GM06990 (cell line): ENCODE results near the gene PLXNA1.

Experiments
- DNase-seq: peaks from one replicate; pipeline ENCODE4 v3.0.0-alpha.2; 2011; ENCODE audit not compliant: insufficient read length; ENCODE audit errors: extremely low read depth
- H3K27me3 ChIP-seq: replicated peaks from 2 replicates; pipeline ENCODE4 v1.6.0; 2011; ENCODE audit warnings: low read length; ENCODE audit not compliant: control insufficient read depth, insufficient read depth
- H3K36me3 ChIP-seq: 2 replicates; pipeline ENCODE4 v1.5.1; 2011; ENCODE audit warnings: low read length; ENCODE audit not compliant: control insufficient read depth, insufficient read depth
- H3K4me3 ChIP-seq: replicated peaks from 2 replicates; pipeline ENCODE4 v1.5.1; 2011; ENCODE audit warnings: low read depth, mild to moderate bottlenecking, control low read depth, low read length
- TF ChIP-seq, protein P1 (sequence below): IDR thresholded peaks from 2 replicates; pipeline ENCODE4 v1.5.1; 2011; ENCODE audit warnings: low read length, control low read depth, mild to moderate bottlenecking, inconsistent platforms; ENCODE audit not compliant: insufficient read depth, poor library complexity, severe bottlenecking

Gene PLXNA1

GRCh38 chr3:126947429-126947828 is 35.5 kb upstream of the PLXNA1 start:
- H3K36me3 ChIP-seq = no peaks in the 10 kb centered on the region
- H3K4me3 ChIP-seq = no peak overlapping the region
- no peaks in the 10 kb centered on the region for H3K27me3 ChIP-seq
- TF ChIP-seq, protein P1, sequence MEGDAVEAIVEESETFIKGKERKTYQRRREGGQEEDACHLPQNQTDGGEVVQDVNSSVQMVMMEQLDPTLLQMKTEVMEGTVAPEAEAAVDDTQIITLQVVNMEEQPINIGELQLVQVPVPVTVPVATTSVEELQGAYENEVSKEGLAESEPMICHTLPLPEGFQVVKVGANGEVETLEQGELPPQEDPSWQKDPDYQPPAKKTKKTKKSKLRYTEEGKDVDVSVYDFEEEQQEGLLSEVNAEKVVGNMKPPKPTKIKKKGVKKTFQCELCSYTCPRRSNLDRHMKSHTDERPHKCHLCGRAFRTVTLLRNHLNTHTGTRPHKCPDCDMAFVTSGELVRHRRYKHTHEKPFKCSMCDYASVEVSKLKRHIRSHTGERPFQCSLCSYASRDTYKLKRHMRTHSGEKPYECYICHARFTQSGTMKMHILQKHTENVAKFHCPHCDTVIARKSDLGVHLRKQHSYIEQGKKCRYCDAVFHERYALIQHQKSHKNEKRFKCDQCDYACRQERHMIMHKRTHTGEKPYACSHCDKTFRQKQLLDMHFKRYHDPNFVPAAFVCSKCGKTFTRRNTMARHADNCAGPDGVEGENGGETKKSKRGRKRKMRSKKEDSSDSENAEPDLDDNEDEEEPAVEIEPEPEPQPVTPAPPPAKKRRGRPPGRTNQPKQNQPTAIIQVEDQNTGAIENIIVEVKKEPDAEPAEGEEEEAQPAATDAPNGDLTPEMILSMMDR = no peak
- no peak for DNase-seq

DNA sequence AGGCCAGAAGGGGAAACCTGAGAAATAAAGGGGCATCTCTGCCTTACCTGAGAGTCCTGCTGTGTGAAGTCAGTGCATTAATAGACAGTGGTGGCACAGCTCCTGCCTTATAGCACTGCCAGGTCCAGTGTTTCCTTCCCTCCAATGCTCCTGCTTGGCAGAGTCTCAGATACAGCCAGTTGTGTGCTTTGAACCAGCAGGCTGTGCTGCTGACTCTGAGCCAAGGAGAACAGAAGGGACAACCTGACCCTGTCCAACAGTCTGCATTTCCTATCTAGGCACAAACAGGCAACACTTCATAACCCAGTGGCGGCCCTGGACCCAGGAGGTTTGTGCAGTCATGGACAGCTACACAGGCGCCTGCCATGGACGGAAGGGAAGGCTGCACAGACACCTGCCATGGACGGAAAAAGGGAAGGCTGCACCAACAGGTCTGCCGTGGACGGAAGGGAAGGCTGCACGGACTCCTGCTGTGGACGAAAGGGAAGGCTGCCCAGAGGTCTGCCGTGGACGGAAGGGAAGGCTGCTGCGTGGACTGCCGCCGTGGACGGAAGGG is 33.9 kb upstream of the PLXNA1 start:
- no peak for DNase-seq
- TF ChIP-seq, protein P1 = no peak
- no peak overlapping the region for H3K4me3 ChIP-seq
- no peaks in the 10 kb centered on the region for H3K36me3 ChIP-seq
- no peaks in the 10 kb centered on the region for H3K27me3 ChIP-seq

DNA sequence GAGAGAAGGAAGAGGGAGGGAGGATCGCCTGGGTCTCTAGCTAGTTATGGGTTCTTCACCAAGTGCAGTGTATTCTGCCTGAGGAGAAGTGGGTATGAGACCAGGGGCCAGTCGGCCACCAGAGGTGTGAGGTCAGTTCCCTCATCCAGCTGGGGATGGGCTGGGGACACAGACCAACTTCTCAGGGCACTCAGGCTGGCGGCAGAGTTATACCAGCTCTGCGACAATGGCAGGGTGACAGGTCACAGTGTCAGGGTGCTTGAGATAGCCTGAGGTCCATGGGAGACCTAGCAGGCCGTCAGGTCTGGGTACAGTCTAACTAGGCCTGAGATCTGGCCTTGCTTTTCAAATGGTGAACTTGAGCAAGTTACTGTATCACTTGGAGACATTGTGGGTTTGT is 31.4 kb upstream of the PLXNA1 start:
- no peak overlapping the region for H3K4me3 ChIP-seq
- TF ChIP-seq, protein P1 = no peak
- no peaks in the 10 kb centered on the region for H3K36me3 ChIP-seq
- no peaks in the 10 kb centered on the region for H3K27me3 ChIP-seq
- DNase-seq = no peak

DNA sequence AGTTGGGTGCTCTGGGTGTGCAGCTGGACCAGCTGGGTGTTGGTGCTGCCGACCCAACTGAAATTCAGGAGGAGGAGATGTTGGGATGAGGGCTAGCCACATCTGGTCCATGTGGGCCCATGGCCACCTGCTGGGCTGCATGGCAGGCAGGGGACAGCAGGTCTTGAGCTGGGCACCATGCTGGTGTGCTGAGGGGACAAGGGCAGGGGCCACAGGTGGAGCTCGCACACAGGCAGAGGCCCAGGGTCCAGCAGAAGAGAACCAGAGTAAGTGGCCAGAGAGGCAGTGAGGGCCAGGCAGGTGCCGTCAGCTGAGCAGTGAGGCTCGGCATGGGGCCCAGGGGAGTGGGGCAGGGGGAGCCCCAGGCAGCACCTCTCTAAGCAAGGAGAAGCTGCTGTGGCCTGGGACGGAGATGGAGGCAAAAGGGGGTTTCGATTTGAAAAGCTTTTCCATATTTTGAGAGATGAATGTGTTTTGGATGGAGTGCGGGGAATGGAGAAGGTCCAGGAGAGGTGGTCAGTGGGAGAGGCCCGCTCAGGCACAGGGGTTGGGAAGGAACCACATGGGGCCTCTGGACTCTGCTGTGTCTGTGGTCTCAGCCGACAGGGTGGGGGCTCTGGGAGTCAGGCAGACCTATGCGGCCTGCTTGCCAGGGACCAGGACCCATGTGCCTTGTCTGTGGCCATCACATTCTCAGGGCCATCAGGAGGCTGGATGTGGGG is 30.5 kb upstream of the PLXNA1 start:
- no peak for DNase-seq
- Histone ChIP-seq H3K27me3 (no peaks in the 10 kb centered on the region), H3K36me3 (no peaks in the 10 kb centered on the region), H3K4me3 (no peak overlapping the region)
- TF ChIP-seq, protein P1 = no peak

- no peak for DNase-seq
- TF ChIP-seq, protein P1 = no peak
- Histone ChIP-seq H3K27me3 (no peaks in the 10 kb centered on the region), H3K4me3 (no peak overlapping the region), H3K36me3 (no peaks in the 10 kb centered on the region)
These were observed 29.8 kb upstream of the PLXNA1 start for GRCh38 chr3:126952983-126953660.
